AG04450 (cell line): Measurements from ENCODE around the gene REV3L. TPM values are rescaled to one million over a fixed set of nuclear protein-coding genes. Genes with fewer than 3 reads are reported as not detected.

Experiments used
- CTCF ChIA-PET: fragments of 300-600, 350-600 bp; formaldehyde crosslinking; extraction: SDS; loops from one replicate; lab custom pipeline; 2022; ENCODE audit warnings: antibody characterized with exemption, inconsistent platforms; lab: Charles Lee
- POLR2A ChIA-PET: fragments of 350-600 bp; formaldehyde crosslinking; extraction: SDS; loops from one replicate; lab custom pipeline; 2021; ENCODE audit warnings: antibody characterized with exemption, inconsistent platforms; lab: Yijun Ruan, JAX
- DNase-seq: peaks from one replicate; pipeline ENCODE4 v3.0.0-alpha.2; 2011; ENCODE audit warnings: low read depth, low spot score
- H3K27ac ChIP-seq: one replicate; pipeline ENCODE4 v1.5.1; 2012; ENCODE audit warnings: low read depth, low read length, control low read depth
- H3K27me3 ChIP-seq: one replicate; pipeline ENCODE4 v1.6.0; 2012; ENCODE audit warnings: low read length; ENCODE audit not compliant: control insufficient read depth, insufficient read depth
- H3K4me3 ChIP-seq: 2 replicates; pipeline ENCODE4 v1.5.1; 2011; ENCODE audit warnings: mild to moderate bottlenecking, low read depth, low read length, control low read depth
- H3K9me3 ChIP-seq: 2 replicates; pipeline ENCODE4 v1.5.1; 2012; ENCODE audit warnings: low read length; ENCODE audit not compliant: control insufficient read depth, insufficient read depth
- polyA plus RNA-seq: library from polyadenylated mRNA; depleted of rRNA; stranded (reverse); fragments of >200 nt; gene quantifications from 2 replicates; pipeline ENCODE4 v1.2.3, GENCODE V29; 2011
- TF ChIP-seq, protein P1 (sequence below): IDR thresholded peaks from 2 replicates; pipeline ENCODE4 v1.5.1; 2011; ENCODE audit warnings: low read depth, low read length, control low read depth, inconsistent platforms

The REV3L gene
- polyA plus RNA-seq, 1 experiment = 38.4 TPM

DNA sequence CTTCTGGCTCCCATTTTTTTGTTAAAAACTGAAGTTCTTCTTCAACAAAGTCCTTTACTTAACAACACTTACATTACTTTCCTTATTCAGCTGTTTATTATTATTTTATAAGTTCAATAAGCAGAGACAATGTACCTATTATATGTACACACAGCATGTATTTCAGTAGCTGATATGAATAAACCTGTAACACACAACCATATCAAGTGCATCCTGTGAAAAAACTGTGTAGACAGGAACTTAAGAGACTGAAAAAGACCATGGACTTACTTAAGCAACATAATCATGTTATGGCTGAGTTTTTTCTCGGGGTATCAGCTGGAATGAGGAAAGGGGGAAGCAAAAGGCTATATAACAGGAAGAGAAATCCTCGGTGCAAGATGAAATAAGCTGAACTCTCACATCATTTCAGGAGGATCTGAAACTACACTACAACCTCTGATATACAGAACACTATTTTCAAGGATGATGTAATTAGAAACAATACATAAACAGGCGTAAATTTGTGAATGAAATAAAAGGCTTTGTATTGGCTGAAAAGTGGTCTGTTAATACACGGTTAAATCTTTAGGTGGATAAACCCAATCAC is 70.9 kb downstream of the REV3L start:
- no peak overlapping the region for H3K4me3 ChIP-seq
- TF ChIP-seq, protein P1, sequence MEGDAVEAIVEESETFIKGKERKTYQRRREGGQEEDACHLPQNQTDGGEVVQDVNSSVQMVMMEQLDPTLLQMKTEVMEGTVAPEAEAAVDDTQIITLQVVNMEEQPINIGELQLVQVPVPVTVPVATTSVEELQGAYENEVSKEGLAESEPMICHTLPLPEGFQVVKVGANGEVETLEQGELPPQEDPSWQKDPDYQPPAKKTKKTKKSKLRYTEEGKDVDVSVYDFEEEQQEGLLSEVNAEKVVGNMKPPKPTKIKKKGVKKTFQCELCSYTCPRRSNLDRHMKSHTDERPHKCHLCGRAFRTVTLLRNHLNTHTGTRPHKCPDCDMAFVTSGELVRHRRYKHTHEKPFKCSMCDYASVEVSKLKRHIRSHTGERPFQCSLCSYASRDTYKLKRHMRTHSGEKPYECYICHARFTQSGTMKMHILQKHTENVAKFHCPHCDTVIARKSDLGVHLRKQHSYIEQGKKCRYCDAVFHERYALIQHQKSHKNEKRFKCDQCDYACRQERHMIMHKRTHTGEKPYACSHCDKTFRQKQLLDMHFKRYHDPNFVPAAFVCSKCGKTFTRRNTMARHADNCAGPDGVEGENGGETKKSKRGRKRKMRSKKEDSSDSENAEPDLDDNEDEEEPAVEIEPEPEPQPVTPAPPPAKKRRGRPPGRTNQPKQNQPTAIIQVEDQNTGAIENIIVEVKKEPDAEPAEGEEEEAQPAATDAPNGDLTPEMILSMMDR = no peak
- CTCF ChIA-PET = no interaction called here
- no peaks in the 10 kb centered on the region for H3K27me3 ChIP-seq
- no peak for DNase-seq
- H3K9me3 ChIP-seq = no peaks in the 10 kb centered on the region
- POLR2A ChIA-PET = no interaction called here
- H3K27ac ChIP-seq = no peak overlapping the region

DNA sequence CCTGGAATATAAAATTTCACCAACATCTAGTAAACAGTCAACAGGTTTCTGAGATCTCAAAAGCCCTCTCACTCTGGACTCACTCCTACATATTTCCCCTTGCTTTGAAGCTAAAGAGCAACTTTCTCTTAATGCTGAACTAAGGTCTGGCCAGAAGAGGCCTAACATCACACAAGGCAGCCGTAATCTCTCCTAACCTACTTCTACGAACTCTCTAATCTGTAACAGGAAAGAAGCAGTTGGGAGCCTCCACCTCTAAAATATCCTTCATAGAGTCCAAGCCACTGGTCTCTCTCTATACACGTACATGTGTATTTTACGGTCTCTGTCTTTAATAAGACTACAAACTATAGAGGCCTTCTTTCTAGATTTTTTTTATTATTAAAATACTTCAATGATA is 72.0 kb downstream of the REV3L start:
- Histone ChIP-seq H3K27me3 (no peaks in the 10 kb centered on the region), H3K4me3 (no peak overlapping the region), H3K9me3 (no peaks in the 10 kb centered on the region), H3K27ac (no peak overlapping the region)
- ChIA-PET POLR2A (no interaction called here), CTCF (no interaction called here)
- TF ChIP-seq, protein P1 = no peak
- no peak for DNase-seq

DNA sequence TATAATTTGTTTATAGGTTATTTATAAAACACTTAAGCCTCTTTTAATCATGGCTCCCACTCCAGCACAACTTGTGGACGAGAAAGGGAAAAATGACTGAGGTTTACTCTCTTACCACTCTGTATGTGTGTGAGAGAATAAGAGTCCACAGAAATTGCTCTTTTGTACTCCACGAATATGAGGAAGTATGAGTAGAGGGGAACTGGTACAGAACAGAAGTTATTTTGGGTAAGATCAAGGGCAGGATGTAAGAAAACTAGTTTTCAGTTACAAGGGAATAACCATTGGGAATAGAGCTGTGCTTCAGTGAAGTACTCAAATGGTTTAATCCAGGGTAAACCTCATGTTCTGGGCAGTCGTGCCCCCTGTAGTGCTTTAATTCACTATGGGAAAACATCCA is 72.6 kb downstream of the REV3L start:
- no peak for DNase-seq
- H3K27ac ChIP-seq = no peak overlapping the region
- H3K9me3 ChIP-seq = no peaks in the 10 kb centered on the region
- ChIA-PET CTCF (no interaction called here), POLR2A (no interaction called here)
- TF ChIP-seq, protein P1 = no peak
- no peak overlapping the region for H3K4me3 ChIP-seq
- no peaks in the 10 kb centered on the region for H3K27me3 ChIP-seq

DNA sequence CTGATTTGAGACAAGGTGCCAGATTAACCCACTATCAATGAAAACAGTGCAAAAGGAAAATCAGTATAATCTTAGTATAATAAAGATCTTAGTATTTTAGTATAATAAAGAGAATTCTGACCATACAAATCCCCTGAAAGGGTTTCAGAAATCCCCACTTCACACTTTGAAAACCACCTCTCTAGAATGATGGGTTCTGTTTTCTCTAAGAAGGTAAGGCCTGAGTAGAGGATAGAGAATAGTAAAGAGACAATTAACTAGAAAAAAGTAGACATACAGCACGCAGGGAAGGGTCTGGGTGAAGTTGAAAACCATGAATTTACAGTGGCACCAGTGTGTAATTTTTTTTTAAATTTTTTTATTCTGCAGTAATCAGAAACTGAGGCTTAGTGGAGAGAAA is 73.6 kb downstream of the REV3L start:
- Histone ChIP-seq H3K4me3 (no peak overlapping the region), H3K9me3 (no peaks in the 10 kb centered on the region), H3K27ac (no peak overlapping the region), H3K27me3 (no peaks in the 10 kb centered on the region)
- TF ChIP-seq, protein P1 = no peak
- ChIA-PET CTCF (no interaction called here), POLR2A (no interaction called here)
- no peak for DNase-seq

DNA sequence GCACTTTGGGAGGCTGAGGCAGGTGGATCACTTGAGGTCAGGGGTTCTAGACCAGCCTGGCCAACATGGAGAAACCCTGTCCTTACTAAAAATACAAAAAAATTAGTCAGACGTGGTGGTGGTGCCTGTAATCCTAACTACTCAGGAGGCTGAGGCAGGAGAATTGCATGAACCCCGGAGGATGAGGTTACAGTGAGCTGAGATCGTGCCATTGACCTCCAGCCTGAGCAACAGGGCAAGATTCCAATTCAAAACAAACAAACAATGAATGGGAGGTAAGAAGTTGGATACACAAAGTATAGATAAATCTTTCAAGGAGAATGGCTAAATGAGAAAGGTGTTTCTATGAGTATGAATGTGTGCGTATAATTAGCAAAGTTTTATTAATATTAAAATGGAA is 75.3 kb downstream of the REV3L start:
- Histone ChIP-seq H3K27ac (no peak overlapping the region), H3K9me3 (no peaks in the 10 kb centered on the region), H3K4me3 (no peak overlapping the region), H3K27me3 (no peaks in the 10 kb centered on the region)
- POLR2A ChIA-PET = no interaction called here
- CTCF ChIA-PET = no interaction called here
- TF ChIP-seq, protein P1 = no peak
- no peak for DNase-seq
